HEK293 (cell line): Measurements from ENCODE around the gene IGFBP2.

Experiments
- CTCF ChIA-PET: fragments of 350-600 bp; formaldehyde crosslinking; extraction: SDS; loops from one replicate; lab custom pipeline; 2021; ENCODE audit warnings: antibody characterized with exemption; lab: Yijun Ruan, JAX
- POLR2A ChIA-PET: fragments of 300-600 bp; formaldehyde crosslinking; extraction: SDS; loops from one replicate; lab custom pipeline; 2020; ENCODE audit warnings: antibody characterized with exemption, inconsistent platforms; lab: Yijun Ruan, JAX
- H3K27ac ChIP-seq: fragments of 200-500 bp; sonication (Bioruptor generic); 2 replicates; pipeline ENCODE4 v1.5.1; 2014; ENCODE audit warnings: low read depth, low read length, control low read depth, inconsistent platforms; ENCODE audit errors: extremely low read depth
- H3K36me3 ChIP-seq, 2 experiments: fragments of 200-500 bp in 1 of 2; sonication (Bioruptor generic) in 1 of 2; 1 replicate in 1 of 2; 2 replicates in 1 of 2; pipeline ENCODE4 v1.5.1; 2014 to 2017; ENCODE audit warnings: inconsistent platforms in 2 of 2, low read length in 2 of 2; ENCODE audit not compliant: control insufficient read depth in 2 of 2, insufficient read depth in 1 of 2
- H3K4me1 ChIP-seq: fragments of 200-500 bp; sonication (Bioruptor generic); 2 replicates; pipeline ENCODE4 v1.5.1; 2014; ENCODE audit warnings: mild to moderate bottlenecking, low read length, inconsistent platforms; ENCODE audit not compliant: control insufficient read depth, insufficient read depth
- H3K4me3 ChIP-seq: 2 replicates; pipeline ENCODE4 v1.5.1; 2011; ENCODE audit warnings: low read depth, mild to moderate bottlenecking, control low read depth, low read length, moderate library complexity
- H3K9me3 ChIP-seq: fragments of 200-500 bp; sonication (Bioruptor generic); 2 replicates; pipeline ENCODE4 v1.5.1; 2014; ENCODE audit warnings: low read depth, low read length, inconsistent platforms; ENCODE audit not compliant: control insufficient read depth, insufficient read depth
- GLIS1 ChIP-seq: fragments of 450-650 bp; formaldehyde crosslinking; IDR thresholded peaks from 2 replicates; pipeline ENCODE4 v1.5.1; 2016; ENCODE audit warnings: missing biosample characterization, missing genetic modification characterization
- KLF7 ChIP-seq: fragments of 450-650 bp; formaldehyde crosslinking; IDR thresholded peaks from 2 replicates; pipeline ENCODE4 v1.5.1; 2016; ENCODE audit warnings: missing biosample characterization, missing genetic modification characterization, borderline replicate concordance
- PRDM10 ChIP-seq: fragments of 450-650 bp; formaldehyde crosslinking; IDR thresholded peaks from 2 replicates; pipeline ENCODE4 v1.5.1; 2016; ENCODE audit warnings: missing biosample characterization, missing genetic modification characterization
- ZBTB20 ChIP-seq: fragments of 450-650 bp; formaldehyde crosslinking; IDR thresholded peaks from 2 replicates; pipeline ENCODE4 v1.5.1; 2016; ENCODE audit warnings: missing biosample characterization, missing genetic modification characterization
- ZNF16 ChIP-seq: fragments of 450-650 bp; formaldehyde crosslinking; IDR thresholded peaks from 2 replicates; pipeline ENCODE4 v1.5.1; 2016; ENCODE audit warnings: low read depth, missing biosample characterization, missing genetic modification characterization
- ZNF174 ChIP-seq: fragments of 450-650 bp; formaldehyde crosslinking; IDR thresholded peaks from 2 replicates; pipeline ENCODE4 v1.5.0; 2017; ENCODE audit warnings: missing biosample characterization, mild to moderate bottlenecking, missing genetic modification characterization
- ZNF2 ChIP-seq: fragments of 450-650 bp; formaldehyde crosslinking; IDR thresholded peaks from 2 replicates; pipeline ENCODE4 v1.5.1; 2016; ENCODE audit warnings: missing biosample characterization, missing genetic modification characterization
- ZNF214 ChIP-seq: fragments of 450-650 bp; formaldehyde crosslinking; IDR thresholded peaks from 2 replicates; pipeline ENCODE4 v1.5.1; 2017; ENCODE audit warnings: missing biosample characterization, mild to moderate bottlenecking, missing genetic modification characterization, borderline replicate concordance
- ZNF23 ChIP-seq: fragments of 450-650 bp; formaldehyde crosslinking; IDR thresholded peaks from 2 replicates; pipeline ENCODE4 v1.5.1; 2016; ENCODE audit warnings: missing biosample characterization, missing genetic modification characterization, borderline replicate concordance
- ZNF354C ChIP-seq: fragments of 450-650 bp; formaldehyde crosslinking; IDR thresholded peaks from 2 replicates; pipeline ENCODE4 v1.5.1; 2016; ENCODE audit warnings: missing biosample characterization, missing genetic modification characterization, low read depth, borderline replicate concordance
- ZNF398 ChIP-seq: fragments of 450-650 bp; formaldehyde crosslinking; IDR thresholded peaks from 2 replicates; pipeline ENCODE4 v1.5.1; 2017; ENCODE audit warnings: missing biosample characterization, missing genetic modification characterization
- ZNF514 ChIP-seq: fragments of 450-650 bp; formaldehyde crosslinking; IDR thresholded peaks from 2 replicates; pipeline ENCODE4 v1.5.1; 2016; ENCODE audit warnings: missing biosample characterization, missing genetic modification characterization
- ZNF600 ChIP-seq: fragments of 450-650 bp; formaldehyde crosslinking; IDR thresholded peaks from 2 replicates; pipeline ENCODE4 v1.5.1; 2016; ENCODE audit warnings: missing biosample characterization, missing genetic modification characterization
- ZNF626 ChIP-seq: fragments of 450-650 bp; sonication (Bioruptor Pico); formaldehyde crosslinking; IDR thresholded peaks from 2 replicates; pipeline ENCODE4 v1.5.1; 2018; ENCODE audit warnings: missing biosample characterization, missing genetic modification characterization, inconsistent platforms
- ZNF639 ChIP-seq: fragments of 450-650 bp; formaldehyde crosslinking; IDR thresholded peaks from 2 replicates; pipeline ENCODE4 v1.5.1; 2016; ENCODE audit warnings: missing biosample characterization, missing genetic modification characterization
- ZNF658 ChIP-seq: fragments of 450-650 bp; formaldehyde crosslinking; IDR thresholded peaks from 2 replicates; pipeline ENCODE4; 2016; ENCODE audit warnings: missing biosample characterization, missing genetic modification characterization
- ZNF692 ChIP-seq: fragments of 450-650 bp; formaldehyde crosslinking; IDR thresholded peaks from 2 replicates; pipeline ENCODE4 v1.5.1; 2016; ENCODE audit warnings: missing biosample characterization, missing genetic modification characterization
- ZNF785 ChIP-seq: fragments of 450-650 bp; formaldehyde crosslinking; IDR thresholded peaks from 2 replicates; pipeline ENCODE4 v1.5.1; 2016; ENCODE audit warnings: missing biosample characterization, missing genetic modification characterization
- ZNF830 ChIP-seq: fragments of 450-650 bp; IDR thresholded peaks from 2 replicates; pipeline ENCODE4 v1.5.0; 2018; ENCODE audit warnings: missing biosample characterization, missing genetic modification characterization, low read depth, mild to moderate bottlenecking, moderate library complexity
- ZNF843 ChIP-seq: fragments of 450-650 bp; formaldehyde crosslinking; IDR thresholded peaks from 2 replicates; pipeline ENCODE4 v1.5.1; 2016; ENCODE audit warnings: missing biosample characterization, missing genetic modification characterization
- ZSCAN4 ChIP-seq: fragments of 450-650 bp; formaldehyde crosslinking; IDR thresholded peaks from 2 replicates; pipeline ENCODE4 v1.5.1; 2017; ENCODE audit warnings: missing biosample characterization, missing genetic modification characterization
- ZSCAN5A ChIP-seq: fragments of 450-650 bp; formaldehyde crosslinking; IDR thresholded peaks from 2 replicates; pipeline ENCODE4 v1.5.1; 2016; ENCODE audit warnings: missing biosample characterization, missing genetic modification characterization

The IGFBP2 gene

GRCh38 chr2:216678813-216679657 is 45.8 kb downstream of the IGFBP2 start:
- Histone ChIP-seq H3K36me3 (peaks cover 4 to 42% of the 10 kb centered on the region in 2 experiments; a peak in 2 of 3 replicates), H3K9me3 (no peaks in the 10 kb centered on the region), H3K27ac (no peak overlapping the region), H3K4me3 (no peak overlapping the region), H3K4me1 (peaks cover 5% of the 10 kb centered on the region)
- POLR2A ChIA-PET: no interaction called here
- CTCF ChIA-PET: no interaction called here
- no peak for TF ChIP-seq ZNF16 (tag by site-specific recombination)
- TF ChIP-seq GLIS1 (tag by site-specific recombination): no peak
- TF ChIP-seq ZBTB20 (tag by site-specific recombination): no peak
- no peak for TF ChIP-seq ZNF174 (tag by site-specific recombination)
- TF ChIP-seq ZNF2 (tag by site-specific recombination): no peak
- TF ChIP-seq ZNF354C (tag by site-specific recombination): no peak
- no peak for TF ChIP-seq ZNF843
- no peak for TF ChIP-seq ZNF658 (tag by site-specific recombination)
- no peak for TF ChIP-seq ZNF785 (tag by site-specific recombination)
- TF ChIP-seq KLF7 (tag by site-specific recombination): no peak
- TF ChIP-seq PRDM10: no peak
- no peak for TF ChIP-seq ZNF398
- no peak for TF ChIP-seq ZNF639 (tag by site-specific recombination)
- no peak for TF ChIP-seq ZNF692 (tag by site-specific recombination)

- H3K4me3 ChIP-seq: no peak overlapping the region
- H3K27ac ChIP-seq: no peak overlapping the region
- no peaks in the 10 kb centered on the region for H3K9me3 ChIP-seq
- CTCF ChIA-PET: interaction anchor here (1.0 kb wide), 1 partner anchor 60 kb away, joined by 3 read pairs; no protein-coding TSS in a partner anchor
- H3K4me1 ChIP-seq: peaks cover 5% of the 10 kb centered on the region
- H3K36me3 ChIP-seq: peaks cover 4 to 37% of the 10 kb centered on the region in 2 experiments; a peak in 2 of 3 replicates
- POLR2A ChIA-PET: no interaction called here
- TF ChIP-seq ZSCAN5A (tag by site-specific recombination) (no peak), ZNF514 (no peak), ZNF830 (tag by site-specific recombination) (no peak), ZBTB20 (tag by site-specific recombination) (no peak), ZNF23 (no peak), ZNF626 (tag by site-specific recombination) (no peak), ZSCAN4 (tag by site-specific recombination) (no peak), ZNF214 (tag by site-specific recombination) (no peak), ZNF600 (no peak)
Observed at GRCh38 chr2:216679658-216680024, 46.4 kb downstream of the IGFBP2 start.
